Measurements from ENCODE around the gene MAX.
"Not testable (repeated sequence)": the region's sequence is repeated elsewhere in the genome, so short reads cannot be mapped to it uniquely, and the experiment has no call there.

The MAX gene

GRCh38 chr14:65103150-65103760 is 938 bp upstream of the MAX start:
- peak in 1 of 2 donors; percentile 11 for DNase-seq

- peak; percentile 33 to 41 for DNase-seq
These were observed 481 bp downstream of the MAX start for GRCh38 chr14:65101631-65102440.

GRCh38 chr14:65100922-65101541 is 1.3 kb downstream of the MAX start:
- DNase-seq = no peak

- DNase-seq = no peak
These were observed 3.7 kb downstream of the MAX start for GRCh38 chr14:65098586-65098985.

- DNase-seq = no peak
These were observed 5.8 kb downstream of the MAX start for GRCh38 chr14:65096323-65097089.

- DNase-seq = no peak
These were observed 6.6 kb downstream of the MAX start for GRCh38 chr14:65095633-65096205.

GRCh38 chr14:65092349-65092748 is 10.0 kb downstream of the MAX start:
- DNase-seq = no peak

- not testable (repeated sequence) for DNase-seq
These were observed 14.5 kb downstream of the MAX start for GRCh38 chr14:65087835-65088234.

- DNase-seq = not testable (repeated sequence)
These were observed 15.6 kb downstream of the MAX start for GRCh38 chr14:65086686-65087085.

GRCh38 chr14:65084554-65085505 is 17.5 kb downstream of the MAX start:
- DNase-seq = no peak

GRCh38 chr14:65082930-65083329 is 19.4 kb downstream of the MAX start:
- no peak for DNase-seq

GRCh38 chr14:65080960-65081747 is 21.2 kb downstream of the MAX start:
- no peak for DNase-seq

GRCh38 chr14:65079768-65080167 is 22.5 kb downstream of the MAX start:
- no peak for DNase-seq

- no peak for DNase-seq
These were observed 23.1 kb downstream of the MAX start for GRCh38 chr14:65079201-65079600.

- no peak for DNase-seq
These were observed 25.0 kb downstream of the MAX start for GRCh38 chr14:65077318-65077717.

- no peak for DNase-seq
These were observed 26.5 kb downstream of the MAX start for GRCh38 chr14:65075628-65076325.

- no peak for DNase-seq
These were observed 27.7 kb downstream of the MAX start for GRCh38 chr14:65074449-65075150.

- DNase-seq = no peak
These were observed 28.6 kb downstream of the MAX start for GRCh38 chr14:65073605-65074201.

- DNase-seq = no peak
These were observed 29.4 kb downstream of the MAX start for GRCh38 chr14:65072937-65073336.

Measured in activated CD4-positive, alpha-beta T cell treated with anti-CD3 and anti-CD28 coated beads for 4 hours (primary cell).